Smooth muscle cell (in vitro differentiated cells): ENCODE data around the gene NAALADL2. TPM values are rescaled to one million over a fixed set of nuclear protein-coding genes. Genes with fewer than 3 reads are reported as not detected.

Experiments used
- DNase-seq: peaks from one replicate; lab custom pipeline; 2025; ENCODE audit not compliant: unreplicated experiment; lab: John Stamatoyannopoulos, UW
- H2AFZ ChIP-seq: fragments of 200-600 bp; sonication (generic); 2 replicates; pipeline ENCODE4 v1.6.0; 2016; ENCODE audit warnings: antibody characterized with exemption, low read depth, mild to moderate bottlenecking
- H3F3A ChIP-seq: fragments of 200-600 bp; sonication (generic); 2 replicates; pipeline ENCODE4 v1.6.0; 2017; ENCODE audit warnings: antibody characterized with exemption, low read depth
- H3K27ac ChIP-seq: fragments of 200-600 bp; sonication (generic); 2 replicates; pipeline ENCODE4 v1.5.1; 2016; ENCODE audit warnings: low read depth, mild to moderate bottlenecking
- H3K27me3 ChIP-seq: fragments of 200-600 bp; sonication (generic); 2 replicates; pipeline ENCODE4 v1.6.1; 2016; ENCODE audit warnings: low read depth, mild to moderate bottlenecking
- H3K36me3 ChIP-seq: fragments of 200-600 bp; sonication (generic); 2 replicates; pipeline ENCODE4 v1.5.1; 2016; ENCODE audit warnings: low read depth
- H3K4me1 ChIP-seq: fragments of 200-600 bp; sonication (generic); 2 replicates; pipeline ENCODE4 v1.5.1; 2016; ENCODE audit warnings: low read depth
- H3K4me2 ChIP-seq: fragments of 200-600 bp; sonication (generic); 2 replicates; pipeline ENCODE4 v1.6.0; 2016; ENCODE audit warnings: mild to moderate bottlenecking
- H3K4me3 ChIP-seq: fragments of 200-600 bp; sonication (generic); 2 replicates; pipeline ENCODE4 v1.5.1; 2016; ENCODE audit warnings: mild to moderate bottlenecking
- H3K79me2 ChIP-seq: fragments of 200-600 bp; sonication (generic); 2 replicates; pipeline ENCODE4 v1.6.0; 2016; ENCODE audit warnings: low read depth, mild to moderate bottlenecking
- H3K9ac ChIP-seq: fragments of 200-600 bp; sonication (generic); 2 replicates; pipeline ENCODE4 v1.6.0; 2016; ENCODE audit warnings: low read depth
- H3K9me3 ChIP-seq: fragments of 200-600 bp; sonication (generic); replicated peaks from 2 replicates; pipeline ENCODE4 v1.5.1; 2016; ENCODE audit warnings: low read depth
- H4K20me1 ChIP-seq: fragments of 200-600 bp; sonication (generic); 2 replicates; pipeline ENCODE4 v1.6.0; 2016; ENCODE audit warnings: low read depth
- WGBS: methylation state at CpG from one replicate; pipeline ENCODE4 v1.1.7; 2016; ENCODE audit warnings: low lambda C conversion rate; 5-methylcytosine and 5-hydroxymethylcytosine counted together
- polyA plus RNA-seq: library from polyadenylated mRNA; unstranded; fragments of >200 nt; fragmentation: Nextera tagmentation; extraction: Ambion mirVana; gene quantifications from 2 replicates; pipeline ENCODE4 v1.2.1, GENCODE V29; 2016
- total RNA-seq: library from RNA; depleted of rRNA; stranded (reverse); fragments of >200 nt; gene quantifications from 2 replicates; pipeline ENCODE4 v1.2.3, GENCODE V29; 2014
- TF ChIP-seq, protein P1 (sequence below): fragments of 200-600 bp; sonication (generic); IDR thresholded peaks from 2 replicates; pipeline ENCODE4 v1.5.1; 2017; ENCODE audit warnings: borderline replicate concordance, mild to moderate bottlenecking, antibody characterized with exemption; ENCODE audit not compliant: insufficient read depth, poor library complexity, severe bottlenecking

The NAALADL2 gene
- total and polyA plus RNA-seq, 2 experiments from 2014 or later = 2.5 to 13.8 TPM

DNA sequence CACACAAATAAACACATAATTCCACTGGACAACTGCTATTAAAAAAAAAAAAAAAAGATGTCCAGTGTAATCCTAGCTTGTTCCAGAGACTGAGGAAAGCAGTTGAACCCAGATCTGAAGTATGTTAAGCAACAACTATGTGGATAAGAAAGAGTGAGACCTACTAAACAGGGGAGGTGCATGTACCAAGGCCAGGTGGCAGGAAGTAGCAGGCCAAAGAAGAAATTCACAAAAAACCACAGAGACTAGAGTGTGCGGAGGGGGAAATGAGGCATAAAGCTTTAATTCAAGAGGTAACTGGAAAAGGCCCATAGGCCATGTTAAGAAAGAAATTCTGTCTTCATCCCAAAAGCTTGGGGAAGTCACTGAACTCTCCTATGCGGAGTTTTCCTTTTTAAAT, 490.0 kb downstream of the NAALADL2 start:
- H3K27me3 ChIP-seq = no peaks in the 10 kb centered on the region
- H3F3A ChIP-seq = no peaks in the 10 kb centered on the region
- H3K27ac ChIP-seq = no peak overlapping the region
- TF ChIP-seq, protein P1, sequence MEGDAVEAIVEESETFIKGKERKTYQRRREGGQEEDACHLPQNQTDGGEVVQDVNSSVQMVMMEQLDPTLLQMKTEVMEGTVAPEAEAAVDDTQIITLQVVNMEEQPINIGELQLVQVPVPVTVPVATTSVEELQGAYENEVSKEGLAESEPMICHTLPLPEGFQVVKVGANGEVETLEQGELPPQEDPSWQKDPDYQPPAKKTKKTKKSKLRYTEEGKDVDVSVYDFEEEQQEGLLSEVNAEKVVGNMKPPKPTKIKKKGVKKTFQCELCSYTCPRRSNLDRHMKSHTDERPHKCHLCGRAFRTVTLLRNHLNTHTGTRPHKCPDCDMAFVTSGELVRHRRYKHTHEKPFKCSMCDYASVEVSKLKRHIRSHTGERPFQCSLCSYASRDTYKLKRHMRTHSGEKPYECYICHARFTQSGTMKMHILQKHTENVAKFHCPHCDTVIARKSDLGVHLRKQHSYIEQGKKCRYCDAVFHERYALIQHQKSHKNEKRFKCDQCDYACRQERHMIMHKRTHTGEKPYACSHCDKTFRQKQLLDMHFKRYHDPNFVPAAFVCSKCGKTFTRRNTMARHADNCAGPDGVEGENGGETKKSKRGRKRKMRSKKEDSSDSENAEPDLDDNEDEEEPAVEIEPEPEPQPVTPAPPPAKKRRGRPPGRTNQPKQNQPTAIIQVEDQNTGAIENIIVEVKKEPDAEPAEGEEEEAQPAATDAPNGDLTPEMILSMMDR = no peak
- H3K4me2 ChIP-seq = no peak overlapping the region
- H3K79me2 ChIP-seq = no peaks in the 10 kb centered on the region
- no peaks in the 10 kb centered on the region for H3K36me3 ChIP-seq
- no peaks in the 10 kb centered on the region for H3K4me1 ChIP-seq
- no peaks in the 10 kb centered on the region for H3K9me3 ChIP-seq
- no peak overlapping the region for H3K4me3 ChIP-seq
- H3K9ac ChIP-seq = no peak overlapping the region
- 97% methylated on average over 2 of the region's 2 CpGs for WGBS
- DNase-seq = no peak
- no peaks in the 10 kb centered on the region for H4K20me1 ChIP-seq
- H2AFZ ChIP-seq = no peak overlapping the region

DNA sequence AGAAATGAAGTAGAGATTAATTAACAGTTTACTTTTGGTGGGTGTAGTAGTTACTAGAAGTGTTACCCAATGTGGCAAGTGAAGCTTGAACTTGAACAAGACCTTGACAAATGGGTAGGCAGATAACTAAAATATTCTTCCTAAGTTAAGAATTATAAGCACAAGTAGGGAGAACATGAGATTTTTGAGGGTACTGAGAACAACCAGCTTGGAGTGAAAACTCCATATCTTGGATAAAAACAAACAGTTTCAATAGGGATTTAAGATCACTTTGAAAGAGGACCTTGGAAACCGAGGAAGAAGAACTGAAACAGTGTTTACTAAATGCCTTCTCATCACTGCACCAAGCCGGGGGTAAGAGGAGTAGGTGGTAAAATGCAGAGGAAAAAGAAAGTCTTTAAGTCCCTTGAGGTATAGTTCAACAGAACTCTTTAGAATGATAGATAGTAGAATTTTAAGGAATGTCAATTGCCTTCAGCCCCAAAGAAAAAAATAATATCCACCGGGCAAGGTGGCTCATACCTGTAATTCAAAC, 496.7 kb downstream of the NAALADL2 start:
- Histone ChIP-seq H3K27ac (no peak overlapping the region), H2AFZ (no peak overlapping the region), H3K4me2 (no peak overlapping the region), H3K4me3 (no peak overlapping the region), H3K9ac (no peak overlapping the region), H3K4me1 (no peaks in the 10 kb centered on the region), H3K79me2 (no peaks in the 10 kb centered on the region), H3F3A (no peaks in the 10 kb centered on the region), H3K36me3 (no peaks in the 10 kb centered on the region), H4K20me1 (no peaks in the 10 kb centered on the region), H3K27me3 (no peaks in the 10 kb centered on the region), H3K9me3 (no peaks in the 10 kb centered on the region)
- WGBS = 93% methylated on average over 3 of the region's 3 CpGs
- TF ChIP-seq, protein P1 = no peak
- DNase-seq = no peak

DNA sequence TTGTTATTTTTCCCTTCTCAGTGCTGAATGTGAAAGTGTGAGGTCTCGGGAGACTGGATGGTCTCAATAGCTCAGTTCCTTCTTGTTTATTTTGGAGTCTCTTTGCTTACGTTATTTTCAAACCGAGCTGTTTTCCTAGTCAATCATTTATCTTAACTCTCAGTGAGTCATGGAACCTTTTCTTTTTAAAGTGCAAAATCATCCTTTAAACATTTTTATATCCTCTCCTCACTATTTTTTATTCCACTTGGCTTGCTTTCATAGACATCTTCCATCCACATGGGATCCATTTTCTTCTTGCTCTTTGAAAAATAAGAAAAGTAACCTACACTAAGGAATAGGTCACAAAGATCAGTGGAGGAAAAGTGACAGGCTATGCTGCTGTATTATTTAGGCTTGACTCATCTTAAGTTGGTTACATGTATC, 497.8 kb downstream of the NAALADL2 start:
- no peaks in the 10 kb centered on the region for H3K36me3 ChIP-seq
- H3K4me3 ChIP-seq = no peak overlapping the region
- H3K4me1 ChIP-seq = no peaks in the 10 kb centered on the region
- H3F3A ChIP-seq = no peaks in the 10 kb centered on the region
- H4K20me1 ChIP-seq = no peaks in the 10 kb centered on the region
- no peaks in the 10 kb centered on the region for H3K9me3 ChIP-seq
- H3K4me2 ChIP-seq = no peak overlapping the region
- no peaks in the 10 kb centered on the region for H3K79me2 ChIP-seq
- no peak overlapping the region for H3K27ac ChIP-seq
- TF ChIP-seq, protein P1 = no peak
- no peak overlapping the region for H3K9ac ChIP-seq
- DNase-seq = no peak
- no peak overlapping the region for H2AFZ ChIP-seq
- WGBS = 83% methylated on average over 3 of the region's 3 CpGs
- H3K27me3 ChIP-seq = no peaks in the 10 kb centered on the region

DNA sequence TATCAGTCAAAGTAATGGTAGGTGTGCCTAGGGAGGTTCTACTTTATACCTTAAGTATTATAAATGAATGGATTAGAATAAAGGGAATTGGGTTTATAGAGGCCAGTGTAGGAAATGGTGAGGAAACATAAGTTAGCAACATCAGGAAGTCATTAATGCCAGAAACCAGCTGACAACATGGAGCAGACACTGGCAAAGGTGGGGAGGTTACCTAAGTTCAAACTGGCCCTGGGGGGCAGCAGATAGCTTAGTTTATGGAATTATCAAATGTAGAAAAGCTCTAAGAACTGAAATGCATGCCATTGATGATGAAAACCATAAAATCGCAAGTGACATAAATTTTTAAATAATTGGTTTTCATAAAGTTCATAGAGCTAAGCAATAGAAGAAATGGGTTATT, 498.6 kb downstream of the NAALADL2 start:
- no peaks in the 10 kb centered on the region for H3K4me1 ChIP-seq
- H3K4me3 ChIP-seq = no peak overlapping the region
- 96% methylated on average over 1 of the region's 1 CpG for WGBS
- no peaks in the 10 kb centered on the region for H3K79me2 ChIP-seq
- no peak overlapping the region for H3K9ac ChIP-seq
- no peak overlapping the region for H3K27ac ChIP-seq
- H3K36me3 ChIP-seq = no peaks in the 10 kb centered on the region
- H3K9me3 ChIP-seq = no peaks in the 10 kb centered on the region
- TF ChIP-seq, protein P1 = no peak
- H3K4me2 ChIP-seq = no peak overlapping the region
- no peaks in the 10 kb centered on the region for H4K20me1 ChIP-seq
- no peak for DNase-seq
- no peaks in the 10 kb centered on the region for H3F3A ChIP-seq
- no peak overlapping the region for H2AFZ ChIP-seq
- no peaks in the 10 kb centered on the region for H3K27me3 ChIP-seq
